SK-N-SH treated with all-trans-retinoic acid at 6 μM for 48 hours (cell line): ENCODE measurements around the gene TEKT4.

ENCODE experiments used
- ATAC-seq: fragments of 200-7000 bp; cut with Tn5 transposase; 3 replicates; pipeline ENCODE4 v1.9.1; 2020; ENCODE audit warnings: mild to moderate bottlenecking, moderate library complexity
- ARNTL ChIP-seq: fragments of 450-650 bp; formaldehyde crosslinking; IDR thresholded peaks from 2 replicates; pipeline ENCODE4 v1.5.0; 2020; ENCODE audit warnings: low read depth, mild to moderate bottlenecking, moderate library complexity, borderline replicate concordance
- BACH2 ChIP-seq: fragments of 250-450 bp; sonication (Bioruptor Pico); IDR thresholded peaks from 2 replicates; pipeline ENCODE4 v1.9.0; 2021; ENCODE audit warnings: mild to moderate bottlenecking, borderline replicate concordance
- CREB5 ChIP-seq: fragments of 250-450 bp; sonication (Bioruptor Pico); IDR thresholded peaks from 2 replicates; pipeline ENCODE4 v1.5.1; 2020; ENCODE audit warnings: low read depth, mild to moderate bottlenecking, moderate library complexity
- CSDC2 ChIP-seq: fragments of 250-450 bp; sonication (Bioruptor Pico); IDR thresholded peaks from 2 replicates; pipeline ENCODE4 v1.5.0; 2020; ENCODE audit warnings: mild to moderate bottlenecking, moderate library complexity
- CSRNP3 ChIP-seq: fragments of 250-450 bp; sonication (Bioruptor Pico); IDR thresholded peaks from 2 replicates; pipeline ENCODE4 v1.5.1; 2021; ENCODE audit warnings: mild to moderate bottlenecking, moderate library complexity
- GLIS3 ChIP-seq: fragments of 250-450 bp; sonication (Bioruptor Pico); IDR thresholded peaks from 2 replicates; pipeline ENCODE4 v1.5.0; 2020; ENCODE audit warnings: mild to moderate bottlenecking, moderate library complexity
- ISL1 ChIP-seq: fragments of 250-450 bp; sonication (Bioruptor Pico); IDR thresholded peaks from 2 replicates; pipeline ENCODE4 v2.1.2; 2022; ENCODE audit warnings: mild to moderate bottlenecking, moderate library complexity
- OSR1 ChIP-seq: fragments of 250-450 bp; sonication (Bioruptor Pico); IDR thresholded peaks from 2 replicates; pipeline ENCODE4 v1.8.0; 2022; ENCODE audit warnings: moderate library complexity, mild to moderate bottlenecking, inconsistent platforms
- PATZ1 ChIP-seq: fragments of 250-450 bp; sonication (Bioruptor Pico); IDR thresholded peaks from 2 replicates; pipeline ENCODE4 v1.8.0; 2020; ENCODE audit warnings: mild to moderate bottlenecking, moderate library complexity, borderline replicate concordance
- POU6F1 ChIP-seq: fragments of 250-450 bp; sonication (Bioruptor Pico); IDR thresholded peaks from 2 replicates; pipeline ENCODE4 v1.8.0; 2021; ENCODE audit warnings: low read depth, mild to moderate bottlenecking, moderate library complexity, borderline replicate concordance
- PPARA ChIP-seq: fragments of 250-450 bp; sonication (Bioruptor Pico); IDR thresholded peaks from 2 replicates; pipeline ENCODE4 v1.5.0; 2020; ENCODE audit warnings: mild to moderate bottlenecking, borderline replicate concordance
- RARB ChIP-seq: fragments of 250-450 bp; sonication (Bioruptor Pico); IDR thresholded peaks from 2 replicates; pipeline ENCODE4 v1.8.0; 2021; ENCODE audit warnings: mild to moderate bottlenecking, moderate library complexity
- SNAI2 ChIP-seq: fragments of 250-450 bp; sonication (Bioruptor Pico); IDR thresholded peaks from 2 replicates; pipeline ENCODE4 v1.5.0; 2020; ENCODE audit warnings: mild to moderate bottlenecking, moderate library complexity
- TCF4 ChIP-seq: fragments of 250-450 bp; sonication (Bioruptor Pico); IDR thresholded peaks from 2 replicates; pipeline ENCODE4 v1.8.0; 2021; ENCODE audit warnings: mild to moderate bottlenecking, moderate library complexity, borderline replicate concordance
- TOX ChIP-seq: fragments of 250-450 bp; sonication (Bioruptor Pico); IDR thresholded peaks from 2 replicates; pipeline ENCODE4 v1.8.0; 2021; ENCODE audit warnings: mild to moderate bottlenecking, moderate library complexity, borderline replicate concordance
- TSHZ2 ChIP-seq: fragments of 250-450 bp; sonication (Bioruptor Pico); IDR thresholded peaks from 2 replicates; pipeline ENCODE4 v1.5.0; 2020; ENCODE audit warnings: mild to moderate bottlenecking, moderate library complexity
- ZFP3 ChIP-seq: fragments of 250-450 bp; sonication (Bioruptor Pico); IDR thresholded peaks from 2 replicates; pipeline ENCODE4 v1.5.0; 2020; ENCODE audit warnings: mild to moderate bottlenecking, moderate library complexity
- ZFP30 ChIP-seq: fragments of 450-650 bp; formaldehyde crosslinking; IDR thresholded peaks from 2 replicates; pipeline ENCODE4 v1.5.0; 2022; ENCODE audit warnings: mild to moderate bottlenecking, moderate library complexity
- ZNF565 ChIP-seq: fragments of 450-650 bp; formaldehyde crosslinking; conservative IDR thresholded peaks from 2 replicates; pipeline ENCODE4 v1.5.0; 2020; ENCODE audit warnings: low read depth, mild to moderate bottlenecking, moderate library complexity
- ZNF70 ChIP-seq: fragments of 450-650 bp; formaldehyde crosslinking; IDR thresholded peaks from 2 replicates; pipeline ENCODE4 v1.5.0; 2020; ENCODE audit warnings: mild to moderate bottlenecking, moderate library complexity
- ZNF8 ChIP-seq: fragments of 450-650 bp; formaldehyde crosslinking; IDR thresholded peaks from 2 replicates; pipeline ENCODE4 v1.5.0; 2020; ENCODE audit warnings: mild to moderate bottlenecking, moderate library complexity

Gene TEKT4

GRCh38 chr2:94875820-94876522, 4.7 kb downstream of the TEKT4 start:
- TF ChIP-seq CREB5 (CRISPR knock-in tag) (no peak), ZNF565 (CRISPR knock-in tag) (no peak), TOX (CRISPR knock-in tag) (no peak), ISL1 (CRISPR knock-in tag) (no peak), ZNF8 (CRISPR knock-in tag) (no peak), TSHZ2 (CRISPR knock-in tag) (no peak), ZFP3 (CRISPR knock-in tag) (no peak), OSR1 (CRISPR knock-in tag) (no peak), ZNF70 (no peak), PPARA (CRISPR knock-in tag) (no peak), BACH2 (no peak)
- ATAC-seq, result no peak

- ATAC-seq, result no peak
- TF ChIP-seq ISL1 (CRISPR knock-in tag) (no peak), ZNF565 (CRISPR knock-in tag) (no peak), PATZ1 (CRISPR knock-in tag) (no peak), CSDC2 (CRISPR knock-in tag) (no peak), SNAI2 (CRISPR knock-in tag) (no peak), TSHZ2 (CRISPR knock-in tag) (no peak), ZFP30 (CRISPR knock-in tag) (no peak), GLIS3 (CRISPR knock-in tag) (no peak), BACH2 (no peak), POU6F1 (CRISPR knock-in tag) (no peak), OSR1 (CRISPR knock-in tag) (no peak), TCF4 (CRISPR knock-in tag) (no peak)
Measured at GRCh38 chr2:94876523-94876863, 5.3 kb downstream of the TEKT4 start.

- ATAC-seq, result no peak
- TF ChIP-seq CREB5 (CRISPR knock-in tag) (no peak), PPARA (CRISPR knock-in tag) (no peak), SNAI2 (CRISPR knock-in tag) (no peak), TOX (CRISPR knock-in tag) (no peak), TCF4 (CRISPR knock-in tag) (no peak), BACH2 (no peak), ISL1 (CRISPR knock-in tag) (no peak), POU6F1 (CRISPR knock-in tag) (no peak), ZNF565 (CRISPR knock-in tag) (no peak), ARNTL (no peak), ZNF8 (CRISPR knock-in tag) (no peak), CSRNP3 (no peak), RARB (CRISPR knock-in tag) (no peak)
Measured at GRCh38 chr2:94877129-94877528, 5.9 kb downstream of the TEKT4 start.
